ENCODE data around the gene KIAA1328.

The KIAA1328 gene

DNA sequence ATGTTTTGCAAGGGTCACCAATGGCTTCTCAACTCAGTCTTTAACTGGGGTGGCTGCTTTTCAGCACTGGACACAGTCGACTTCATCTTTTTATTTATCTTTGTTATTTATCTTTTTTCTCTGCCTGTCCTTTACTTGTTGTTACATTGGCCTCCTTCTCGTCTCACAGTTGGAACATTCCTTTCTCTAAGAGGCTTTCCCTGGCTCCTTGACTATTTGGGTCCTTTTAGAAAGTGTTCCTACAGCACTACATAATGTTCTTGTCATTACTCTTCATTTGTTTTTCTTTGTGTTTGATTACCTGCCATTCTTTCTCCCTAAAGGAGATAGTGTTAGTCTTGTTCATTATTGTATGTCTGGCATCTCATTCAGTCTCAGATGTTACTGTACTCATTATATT lies 122.0 kb downstream of the KIAA1328 start:
- DNase-seq (ENCODE audit: low read depth in 3 of 3): no peak

DNA sequence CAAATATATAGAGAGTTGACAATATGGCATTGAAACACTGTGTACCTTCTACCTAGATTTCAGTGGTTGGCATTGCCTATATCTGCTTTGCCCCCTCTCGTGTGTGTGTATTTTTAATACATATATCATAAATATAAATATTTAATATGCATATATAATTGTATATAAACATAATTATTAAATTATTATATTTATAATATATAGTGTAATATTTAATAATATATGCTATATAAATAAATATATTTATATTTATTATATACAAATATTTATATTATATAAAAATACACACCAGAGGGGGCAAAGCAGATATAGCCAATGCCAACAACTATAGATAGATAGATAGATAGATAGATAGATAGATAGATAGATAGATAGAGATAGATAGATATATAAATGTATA lies 124.1 kb downstream of the KIAA1328 start:
- no peak for DNase-seq (ENCODE audit: low read depth in 3 of 3)

DNA sequence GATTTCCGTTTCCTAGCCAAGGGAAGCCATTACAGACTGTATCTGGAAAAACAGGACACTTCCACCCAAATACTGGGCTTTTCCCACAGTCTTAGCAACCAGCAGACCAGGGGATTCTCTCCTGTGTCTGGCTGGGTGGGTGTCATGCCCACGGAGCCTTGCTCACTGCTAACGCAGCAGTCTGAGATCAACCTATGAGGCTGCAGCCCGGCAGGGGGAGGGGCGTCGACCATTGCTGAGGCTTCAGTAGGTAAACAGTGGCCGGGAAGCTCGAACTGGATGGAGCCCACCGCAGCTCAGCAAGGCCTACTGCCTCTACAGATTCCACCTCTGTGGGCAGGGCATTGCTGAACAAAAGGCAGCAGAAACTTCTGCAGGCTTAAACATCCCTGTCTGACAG lies 131.1 kb downstream of the KIAA1328 start:
- DNase-seq (ENCODE audit: low read depth in 3 of 3): no peak

DNA sequence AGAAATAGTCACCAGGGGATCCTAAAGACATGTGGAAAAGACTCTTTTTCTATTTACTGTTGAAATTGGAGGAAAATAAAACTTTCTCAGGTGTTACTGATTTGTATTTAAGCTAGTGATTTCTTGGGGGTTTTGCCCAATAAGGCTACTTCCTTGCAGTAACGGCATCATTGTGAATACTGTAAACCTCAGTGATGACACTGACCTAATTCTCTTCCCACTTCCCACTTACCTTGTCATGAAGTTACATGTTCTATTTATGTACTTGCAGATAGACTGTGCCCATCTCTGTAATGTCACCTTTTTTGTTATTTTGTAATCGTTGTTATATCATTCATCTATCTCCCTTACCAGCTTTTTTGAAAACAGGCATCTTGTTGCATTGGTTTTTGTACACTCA lies 134.5 kb downstream of the KIAA1328 start:
- DNase-seq (ENCODE audit: low read depth in 3 of 3): no peak

DNA sequence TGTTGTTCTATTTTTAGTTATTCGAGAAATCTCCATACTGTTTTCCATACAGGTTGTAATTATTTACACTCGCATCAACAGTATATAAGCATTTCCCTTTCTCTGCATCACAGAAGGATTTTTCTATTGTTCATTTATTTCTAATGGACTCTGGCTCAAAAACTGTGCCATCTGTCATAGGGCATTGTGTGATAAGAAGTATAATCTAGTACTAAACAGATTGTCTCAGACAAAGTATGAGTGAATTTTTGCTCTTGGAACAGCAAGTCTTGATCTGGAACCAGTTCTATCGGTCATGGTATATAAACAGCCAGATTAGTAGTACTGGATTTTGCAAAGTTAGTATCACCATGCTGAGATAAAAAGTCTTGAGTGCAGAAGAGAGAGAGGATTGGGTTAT lies 145.8 kb downstream of the KIAA1328 start:
- no peak for DNase-seq (ENCODE audit: low read depth in 3 of 3)

DNA sequence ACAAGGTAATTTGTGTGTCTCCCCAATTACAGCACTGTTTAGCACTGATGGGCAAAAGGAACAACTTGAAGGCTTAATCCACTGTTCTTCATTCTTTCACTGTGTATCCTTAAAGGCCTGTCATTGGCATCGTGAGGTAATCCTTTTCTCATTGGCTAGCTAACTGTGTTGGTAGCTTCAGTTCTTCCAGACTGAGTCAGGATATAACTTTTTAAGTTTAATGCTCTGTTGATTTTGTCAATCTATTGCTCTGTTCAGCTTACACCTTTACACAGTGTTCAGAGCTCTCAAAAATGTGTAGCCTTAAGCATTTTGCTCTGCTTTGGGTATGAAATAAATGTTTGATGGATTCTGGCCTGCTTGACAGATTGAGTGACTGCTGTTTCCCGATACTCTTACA lies 148.2 kb downstream of the KIAA1328 start:
- no peak for DNase-seq (ENCODE audit: low read depth in 3 of 3)

GRCh38 chr18:36993068-36993467 lies 164.1 kb downstream of the KIAA1328 start:
- no peak for DNase-seq (ENCODE audit: low read depth in 3 of 3)

DNA sequence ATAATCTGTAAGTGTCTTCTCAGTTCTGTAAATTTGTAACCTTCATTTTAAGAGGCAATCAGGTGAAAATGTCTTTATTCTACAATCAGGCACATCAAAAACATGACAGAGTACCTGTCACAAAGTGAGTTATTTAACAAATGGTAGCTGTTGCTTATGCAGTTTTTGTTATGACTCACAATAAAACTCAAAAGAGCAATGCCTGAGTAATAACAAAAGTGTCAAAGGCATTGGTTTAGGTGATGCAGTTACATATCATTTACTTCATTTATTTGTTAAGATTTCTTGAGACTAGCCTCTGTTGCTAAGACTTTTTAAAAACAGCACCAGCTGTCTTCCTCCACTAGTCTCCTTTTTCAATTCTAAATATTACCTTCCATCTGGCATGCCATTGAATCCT lies 177.8 kb downstream of the KIAA1328 start:
- no peak for DNase-seq (ENCODE audit: low read depth in 3 of 3)

DNA sequence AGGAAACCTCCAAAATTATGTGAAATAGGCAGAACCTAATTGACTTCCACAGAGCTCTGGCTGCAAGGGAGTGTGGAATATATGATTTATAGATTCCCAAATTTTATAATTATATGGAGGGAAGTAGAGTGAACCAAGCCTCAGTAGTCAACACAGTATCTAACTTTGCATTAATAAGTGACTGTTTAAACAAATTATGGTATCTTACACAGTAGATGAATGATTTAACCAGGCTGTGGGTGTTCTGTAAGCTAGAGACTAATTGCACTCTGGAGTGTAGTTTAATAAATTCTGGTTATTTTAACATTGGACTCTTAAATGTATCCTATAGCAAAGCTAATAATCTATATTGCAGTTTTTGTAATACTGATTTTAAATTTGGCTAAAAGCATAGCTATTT lies 183.5 kb downstream of the KIAA1328 start:
- DNase-seq (ENCODE audit: low read depth in 3 of 3): no peak

DNA sequence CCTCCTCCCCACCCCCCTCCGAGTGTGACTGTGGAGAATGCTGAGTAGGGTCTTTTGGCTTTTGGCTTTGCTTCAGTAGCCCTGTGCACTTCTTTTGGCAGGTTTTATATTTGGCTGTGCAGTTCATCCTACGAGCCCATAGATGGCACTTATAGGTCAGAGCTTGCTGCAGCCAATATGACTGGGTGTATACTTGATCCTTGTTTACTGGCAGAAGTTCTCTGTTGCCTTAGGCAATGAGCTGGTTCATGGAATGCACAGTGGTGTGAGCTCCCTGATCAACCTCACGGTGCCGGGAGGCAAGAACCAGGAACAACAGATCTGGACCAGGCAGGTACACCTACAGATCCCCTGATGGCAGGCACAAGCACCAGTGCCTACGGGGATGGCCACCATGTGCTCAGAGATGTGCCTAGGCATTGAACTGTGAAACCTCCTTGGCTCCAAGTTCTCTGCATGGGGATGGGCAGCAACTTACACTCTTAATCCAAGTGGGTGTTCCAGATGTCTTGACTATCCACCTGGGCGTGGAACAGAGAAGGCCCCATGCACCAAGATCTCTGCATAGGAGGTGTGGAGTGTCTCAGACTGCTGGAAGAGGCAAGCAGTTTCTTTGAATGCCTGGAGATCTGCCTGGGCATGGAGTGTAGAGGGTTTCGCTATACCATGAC lies 190.4 kb downstream of the KIAA1328 start:
- DNase-seq (ENCODE audit: low read depth in 3 of 3): no peak

- no peak for DNase-seq (ENCODE audit: low read depth in 3 of 3)
These were observed 204.5 kb downstream of the KIAA1328 start for GRCh38 chr18:37033419-37033818.

DNA sequence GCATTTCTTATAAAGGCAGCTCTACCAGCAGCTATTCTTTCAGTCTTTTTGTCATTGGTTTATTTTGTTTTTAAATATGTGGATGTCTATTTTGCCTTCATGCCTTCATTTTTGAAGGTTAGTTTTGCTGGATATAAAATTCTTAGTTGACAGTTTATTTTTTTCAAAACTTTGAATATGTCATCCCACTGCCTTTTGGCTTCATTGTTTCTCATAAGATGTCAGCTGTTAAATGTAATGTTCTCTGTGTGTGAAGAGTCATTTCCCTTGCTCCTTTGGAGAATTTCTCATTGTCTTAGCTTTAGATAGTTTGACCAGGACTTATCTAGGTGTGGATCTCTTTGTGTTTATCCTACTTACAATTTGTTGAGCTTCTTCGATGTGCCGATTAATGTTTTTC lies 213.5 kb downstream of the KIAA1328 start:
- no peak for DNase-seq (ENCODE audit: low read depth in 3 of 3)

DNA sequence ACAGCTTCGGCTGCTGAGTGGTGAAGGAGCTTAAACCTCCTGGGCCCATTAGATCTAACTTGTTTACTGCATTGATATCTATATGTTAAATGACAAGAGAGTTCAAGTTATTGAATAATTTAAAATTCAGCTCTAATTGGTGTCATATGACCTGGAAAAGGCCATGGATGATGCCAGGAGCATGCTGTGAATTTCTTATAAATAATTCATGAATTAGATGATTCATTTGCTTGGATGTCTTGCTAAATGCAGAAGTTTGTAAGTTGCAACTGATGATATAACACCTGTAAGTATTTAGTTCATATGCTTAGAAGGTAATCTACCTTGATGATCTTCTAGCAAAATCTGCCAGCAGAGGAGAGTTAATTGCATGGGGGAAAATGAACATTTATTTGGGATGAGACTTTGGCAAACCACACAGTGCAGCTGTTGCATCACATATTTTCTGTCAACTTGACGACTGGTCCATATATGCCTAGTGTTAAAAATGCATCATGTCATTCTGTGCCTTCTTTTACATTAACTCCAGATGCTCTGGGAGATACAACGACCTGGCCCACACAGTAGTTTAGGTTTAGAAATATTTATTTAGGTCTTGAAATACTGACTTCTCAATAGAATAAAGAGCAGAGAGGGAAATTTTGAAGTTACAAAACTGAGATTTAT lies 226.3 kb downstream of the KIAA1328 start:
- DNase-seq (ENCODE audit: low read depth in 3 of 3): no peak

- no peak for DNase-seq (ENCODE audit: low read depth in 3 of 3)
These were observed 235.3 kb downstream of the KIAA1328 start for GRCh38 chr18:37064187-37064586.

GRCh38 chr18:37065254-37065653 lies 236.3 kb downstream of the KIAA1328 start:
- DNase-seq (ENCODE audit: low read depth in 3 of 3): no peak

DNA sequence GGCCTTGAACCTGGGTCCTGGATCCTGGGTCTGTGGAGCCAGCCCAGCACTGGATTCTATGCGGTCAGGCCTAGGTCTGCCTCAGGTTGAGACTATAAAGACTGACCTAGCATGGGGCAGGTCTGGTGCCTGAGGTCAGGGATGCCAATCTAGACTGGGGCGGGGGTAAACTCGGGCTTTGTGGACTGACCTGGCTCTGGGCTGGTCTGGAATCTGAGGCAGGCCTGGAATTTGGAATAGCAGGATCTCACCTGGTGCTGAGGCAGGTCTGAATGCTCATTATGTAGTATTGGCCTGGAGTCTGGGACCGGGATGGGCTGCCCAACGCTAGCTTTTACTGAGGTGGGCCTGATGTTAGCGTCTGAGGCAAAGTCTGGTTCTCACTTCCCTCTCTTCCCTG lies 256.0 kb downstream of the KIAA1328 start:
- no peak for DNase-seq (ENCODE audit: low read depth in 3 of 3)

- no peak for DNase-seq (ENCODE audit: low read depth in 3 of 3)
These were observed 256.4 kb downstream of the KIAA1328 start for GRCh38 chr18:37085362-37085761.

DNA sequence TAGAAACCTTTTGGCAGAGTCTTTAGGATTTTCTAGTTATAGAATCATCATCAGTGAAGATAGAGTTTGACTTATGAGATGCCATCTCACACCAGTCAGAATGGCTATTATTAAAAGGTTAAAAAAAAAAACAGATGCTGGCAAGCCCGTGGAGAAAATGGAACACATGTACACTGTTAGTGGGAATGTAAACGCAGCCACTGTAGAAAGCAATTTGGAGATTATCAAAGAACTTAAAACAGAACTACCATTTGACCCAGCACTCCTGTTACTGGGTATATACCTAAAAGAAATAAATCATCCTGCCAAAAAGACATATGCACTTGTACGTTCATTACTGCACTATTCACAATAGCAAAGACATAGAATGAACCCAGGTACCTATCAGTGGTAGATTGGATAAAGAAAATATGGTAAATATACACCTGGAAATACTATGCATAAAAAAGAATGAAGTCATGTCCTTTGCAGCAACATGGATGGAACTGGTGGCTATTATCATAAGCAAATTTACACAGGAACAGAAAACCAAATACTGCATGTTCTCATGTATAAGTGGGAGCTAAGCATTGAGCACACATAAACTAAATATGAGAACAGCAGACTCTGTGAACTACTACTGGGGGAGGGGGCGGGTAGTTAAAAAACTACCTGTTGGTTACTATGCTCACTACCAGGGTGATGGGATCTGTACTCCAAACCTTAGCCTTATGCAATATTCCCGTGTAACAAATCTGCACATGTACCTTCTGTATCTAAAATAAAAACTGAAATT lies 279.0 kb downstream of the KIAA1328 start:
- DNase-seq (ENCODE audit: low read depth in 3 of 3): no peak

- no peak for DNase-seq (ENCODE audit: low read depth in 3 of 3)
These were observed 293.9 kb downstream of the KIAA1328 start for GRCh38 chr18:37122877-37123276.

GRCh38 chr18:37124516-37124915 lies 295.6 kb downstream of the KIAA1328 start:
- no peak for DNase-seq (ENCODE audit: low read depth in 3 of 3)

- DNase-seq (ENCODE audit: low read depth in 3 of 3): no peak
These were observed 306.2 kb downstream of the KIAA1328 start for GRCh38 chr18:37135177-37135576.

GRCh38 chr18:37138456-37138855 lies 309.5 kb downstream of the KIAA1328 start:
- DNase-seq (ENCODE audit: low read depth in 3 of 3): no peak

GRCh38 chr18:37139876-37140275 lies 310.9 kb downstream of the KIAA1328 start:
- no peak for DNase-seq (ENCODE audit: low read depth in 3 of 3)
